T47D (cell line): ENCODE results near the gene PIK3R6.
"Not testable (repeated sequence)": the region's sequence is repeated elsewhere in the genome, so short reads cannot be mapped to it uniquely, and the experiment has no call there.

Source experiments
- DNase-seq, 2 experiments: peaks; one replicate each; pipeline versions ENCODE4 v3.0.0 to v3.0.0-alpha.2; 2011 to 2012; ENCODE audit warnings: low read depth in 1 of 2, low spot score in 1 of 2
- JUND ChIP-seq: IDR thresholded peaks from 2 replicates; pipeline ENCODE4 v1.6.1; 2012; ENCODE audit warnings: low read depth
- in situ Hi-C: cut with HindIII; loops from 2 replicates; pipeline ENCODE4 v1.10.0; 2016; ENCODE audit warnings: low sequenced_read_pairs, low pct_unique_long_range_greater_than_20kb

Gene PIK3R6

DNA sequence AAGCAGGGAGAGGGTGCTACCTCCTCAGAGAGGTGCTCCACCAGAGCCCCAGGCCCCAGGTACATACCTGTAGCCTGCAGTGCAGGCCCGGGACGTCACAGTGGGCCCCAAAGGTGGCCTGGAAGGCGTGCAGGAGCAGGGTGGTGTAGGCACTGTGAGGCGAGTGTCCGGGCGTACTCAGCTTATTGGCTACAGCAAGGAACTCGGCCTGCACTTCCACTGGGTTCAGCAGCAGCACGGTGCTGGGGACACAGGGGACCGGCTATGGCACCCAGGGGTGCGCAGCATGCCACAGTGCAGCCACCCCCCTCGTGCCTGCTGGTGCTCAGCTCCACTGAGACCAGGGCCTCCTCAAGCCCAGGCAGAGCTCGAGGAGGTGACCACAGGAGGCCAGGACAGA is 23.2 kb upstream of the PIK3R6 start:
- no peak for TF ChIP-seq JUND
- no peak for DNase-seq
- in situ Hi-C loops: no loop called here

DNA sequence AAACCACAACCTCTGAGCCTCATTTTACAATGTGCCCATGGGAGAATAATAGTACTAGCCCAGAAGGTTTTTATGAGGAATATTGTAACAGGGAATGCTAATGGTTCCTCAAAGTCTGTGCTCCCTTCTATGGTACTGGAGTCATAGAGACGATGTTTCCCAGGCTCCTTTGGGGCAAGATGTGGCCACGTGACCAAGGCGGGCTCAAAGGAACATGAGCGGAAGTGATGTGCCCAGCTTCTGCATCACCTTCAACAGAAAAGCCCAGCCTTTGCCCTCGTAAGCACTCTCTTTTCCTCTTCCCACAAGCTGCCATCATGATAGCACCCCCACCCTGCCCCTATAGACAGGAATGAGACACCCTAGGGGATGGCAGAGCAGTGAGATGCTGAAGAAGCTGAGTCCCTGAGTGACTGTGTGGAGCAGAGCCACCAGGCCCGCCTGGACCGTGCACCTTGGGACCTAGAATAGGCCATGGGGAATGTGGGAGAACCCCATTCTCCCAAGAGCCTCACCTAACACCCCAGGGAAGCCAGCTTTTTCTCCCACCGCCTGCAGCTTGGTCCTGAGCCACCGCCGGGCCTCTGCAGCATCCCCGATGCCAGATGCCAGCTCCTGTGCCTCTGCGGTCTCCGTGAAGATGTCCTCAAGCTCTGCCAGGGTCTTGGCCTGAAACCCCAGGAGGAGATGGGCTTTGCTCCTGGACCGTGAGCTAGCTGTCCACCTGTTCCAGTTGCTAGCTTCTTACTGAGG is 22.2 kb upstream of the PIK3R6 start:
- in situ Hi-C loops: no loop called here
- TF ChIP-seq JUND: no peak
- no peak for DNase-seq

DNA sequence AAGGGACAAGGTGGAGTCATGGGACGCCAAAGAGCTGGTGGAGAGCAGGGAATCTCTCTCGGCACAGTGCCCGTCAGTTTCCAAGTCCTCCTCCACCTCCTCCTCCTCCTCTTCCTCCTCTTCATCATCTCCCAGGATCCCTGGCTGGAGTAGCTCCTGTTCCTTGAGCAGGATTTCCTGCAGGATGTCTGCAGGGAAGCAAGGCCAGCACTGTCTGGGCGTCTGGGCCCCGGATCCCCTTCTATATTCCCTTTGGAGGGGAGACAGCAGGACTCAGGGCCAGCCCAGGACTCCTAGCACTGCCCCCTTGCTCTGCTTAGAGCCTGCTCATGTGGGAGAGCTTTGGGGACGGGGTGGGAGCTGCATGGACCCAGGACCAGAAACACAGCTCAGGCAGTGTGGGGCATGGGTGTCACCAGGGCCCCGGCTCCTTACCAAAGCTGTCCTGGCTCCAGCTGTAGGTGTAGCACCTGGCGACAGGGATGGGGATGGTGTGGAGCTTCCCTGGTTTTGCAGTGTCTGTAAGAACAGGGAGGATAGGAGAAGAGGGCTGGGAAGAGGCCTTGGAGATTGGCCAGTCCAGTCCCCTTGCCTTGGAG is 21.3 kb upstream of the PIK3R6 start:
- in situ Hi-C loops: no loop called here
- no peak for DNase-seq
- TF ChIP-seq JUND: no peak

DNA sequence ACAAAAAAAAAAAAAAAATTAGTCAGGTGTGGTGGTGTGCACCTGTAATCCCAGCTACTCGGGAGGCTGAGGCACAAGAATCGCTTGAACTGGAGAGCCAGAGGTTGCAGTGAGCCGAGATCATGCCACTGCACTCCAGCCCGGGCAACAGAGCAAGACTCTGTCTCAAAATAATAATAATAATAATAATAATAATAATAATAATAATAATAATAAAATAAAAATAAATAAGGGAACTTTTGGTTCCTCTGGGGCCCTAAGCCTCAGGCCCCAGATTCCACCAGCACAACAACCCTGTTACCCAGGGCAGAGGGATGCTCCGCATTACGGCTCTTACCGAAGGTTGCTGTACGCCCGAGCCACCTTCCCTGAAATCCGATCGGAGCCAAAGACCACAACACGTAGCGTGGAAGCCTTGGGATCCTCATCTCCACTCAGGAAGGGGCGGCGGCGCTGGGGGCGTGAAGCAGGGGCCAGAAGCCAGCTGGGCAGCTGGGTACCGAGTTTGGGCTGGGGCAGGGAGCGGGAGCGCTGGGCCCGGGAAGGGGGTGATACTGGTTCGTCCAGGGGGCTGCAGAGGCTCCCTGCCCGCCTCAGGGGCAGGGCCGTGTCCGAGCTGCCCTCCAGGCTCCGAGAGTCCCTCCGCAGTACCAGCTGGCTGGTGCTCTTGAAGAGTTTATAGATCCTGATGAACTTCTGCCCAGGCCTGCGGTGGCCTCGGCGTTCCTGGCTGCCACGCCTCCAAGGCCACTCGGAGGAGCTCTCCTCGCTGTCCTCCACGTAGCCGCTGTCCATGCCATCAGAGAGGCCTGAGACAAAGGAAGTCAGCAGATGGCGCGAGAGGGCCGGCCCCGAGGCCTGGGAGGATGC is 20.6 kb upstream of the PIK3R6 start:
- in situ Hi-C loops: no loop called here
- DNase-seq: peak in 1 of 2 experiments; percentile 72

DNA sequence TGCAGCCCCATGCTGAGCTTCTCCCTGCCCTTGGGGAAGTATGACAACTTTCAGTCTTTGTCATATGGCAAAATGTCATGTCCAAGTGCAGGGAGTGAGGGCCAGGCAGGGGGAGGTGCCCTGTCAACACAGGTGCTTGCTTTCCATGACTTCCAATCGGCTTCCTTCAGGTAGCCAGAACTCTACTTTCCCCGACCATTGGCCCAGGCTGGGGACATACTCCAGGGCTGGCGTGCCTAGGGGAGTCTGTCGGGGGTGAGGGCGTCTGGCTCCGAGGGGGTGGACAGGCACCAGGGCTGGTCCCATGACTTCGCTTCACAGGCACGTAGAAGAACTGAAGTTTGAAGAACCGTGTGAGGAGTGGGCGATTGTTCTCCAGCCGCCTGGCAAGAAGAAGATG is 19.8 kb upstream of the PIK3R6 start:
- in situ Hi-C loops: no loop called here
- DNase-seq: no peak
- no peak for TF ChIP-seq JUND

More for the DNA sequence above, 20.6 kb upstream of the PIK3R6 start:
- no peak for TF ChIP-seq JUND

- in situ Hi-C loops: no loop called here
- TF ChIP-seq JUND: no peak
- DNase-seq: no peak
These were observed 18.7 kb upstream of the PIK3R6 start for GRCh38 chr17:8885967-8886684.

DNA sequence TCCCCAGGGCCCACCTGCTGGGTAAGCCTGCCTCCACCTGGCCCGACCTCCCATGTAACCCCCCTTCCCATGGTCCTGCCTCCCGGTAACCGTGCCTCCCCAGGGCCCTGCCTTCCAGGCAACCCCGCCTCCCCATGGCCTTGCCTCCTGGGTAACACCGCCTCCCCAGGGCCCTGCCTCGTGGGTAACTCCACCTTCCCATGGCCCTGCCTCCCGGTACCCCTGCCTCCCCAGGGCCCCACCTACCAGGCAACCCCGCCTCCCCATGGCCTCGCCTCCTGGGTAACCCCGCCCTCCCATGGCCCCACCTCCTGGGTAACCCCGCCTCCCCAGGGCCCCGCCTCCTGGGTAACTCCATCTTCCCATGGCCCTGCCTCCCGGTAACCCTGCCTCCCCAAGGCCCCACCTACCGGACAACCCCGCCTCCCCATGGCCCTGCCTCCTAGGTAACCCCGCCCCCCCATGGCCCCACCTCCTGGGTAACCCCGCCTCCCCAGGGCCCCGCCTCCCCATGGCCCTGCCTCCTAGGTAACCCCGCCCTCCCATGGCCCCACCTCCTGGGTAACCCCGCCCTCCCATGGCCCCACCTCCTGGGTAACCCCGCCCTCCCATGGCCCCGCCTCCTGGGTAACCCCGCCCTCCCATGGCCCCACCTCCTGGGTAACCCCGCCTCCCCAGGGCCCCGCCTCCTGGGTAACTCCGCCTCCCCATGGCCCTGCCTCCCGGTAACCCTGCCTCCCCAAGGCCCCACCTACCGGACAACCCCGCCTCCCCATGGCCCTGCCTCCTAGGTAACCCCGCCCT is 17.9 kb upstream of the PIK3R6 start:
- in situ Hi-C loops: not testable (repeated sequence)
- peak in 1 of 2 experiments; percentile 85 for DNase-seq

GRCh38 chr17:8884336-8884990 is 17.0 kb upstream of the PIK3R6 start:
- no peak for TF ChIP-seq JUND
- in situ Hi-C loops: no loop called here
- no peak for DNase-seq

DNA sequence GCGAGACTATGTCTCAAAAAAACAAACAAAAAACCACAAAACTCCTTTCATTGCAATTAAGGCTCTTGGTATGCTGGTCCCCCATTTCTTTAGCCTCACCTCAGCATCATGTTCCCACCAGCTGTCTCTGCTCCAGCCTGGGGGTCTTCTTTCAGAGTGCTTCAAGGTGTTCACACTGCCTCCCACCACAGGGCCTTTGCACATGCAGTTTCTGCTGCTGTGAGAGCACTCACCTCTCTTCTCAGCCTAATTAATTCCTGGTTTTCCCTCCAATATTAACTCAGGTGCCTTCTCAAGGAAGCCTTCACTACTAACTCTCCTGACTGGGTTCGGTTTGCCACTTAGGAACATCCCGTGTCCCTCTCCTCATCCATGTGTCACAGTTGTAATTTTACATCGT is 15.9 kb upstream of the PIK3R6 start:
- DNase-seq: no peak
- in situ Hi-C loops: no loop called here
- TF ChIP-seq JUND: no peak

DNA sequence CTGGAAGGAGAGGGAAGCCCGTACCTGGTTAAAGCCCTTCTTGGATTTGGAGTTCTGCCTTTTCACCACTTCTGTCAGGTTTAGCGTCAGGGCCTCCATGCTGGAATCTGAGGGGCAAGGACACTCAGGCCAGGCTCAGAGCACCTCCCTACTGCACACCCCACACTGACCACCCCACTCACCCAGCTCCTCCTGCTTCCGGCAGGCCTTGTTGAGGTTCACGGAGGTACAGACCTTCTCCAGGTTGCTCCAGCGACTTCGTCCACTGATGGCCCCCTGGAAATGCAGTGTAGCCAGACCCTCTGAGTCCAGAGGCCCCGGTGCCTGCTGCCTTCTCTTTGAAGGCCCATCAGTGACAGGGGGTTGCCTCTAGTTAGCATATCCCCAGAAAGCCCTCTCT is 14.1 kb upstream of the PIK3R6 start:
- in situ Hi-C loops: no loop called here
- no peak for TF ChIP-seq JUND
- DNase-seq: no peak

GRCh38 chr17:8880466-8880865 is 13.0 kb upstream of the PIK3R6 start:
- DNase-seq: no peak
- TF ChIP-seq JUND: no peak
- in situ Hi-C loops: no loop called here
